MM.1S (cell line): ENCODE results near the gene COL28A1.

Experiments used
- DNase-seq: peaks from one replicate; pipeline ENCODE4 v3.0.0-alpha.2; 2015
- H2AFZ ChIP-seq: fragments of 300-600 bp; sonication (generic); 2 replicates; pipeline ENCODE4 v1.6.0; 2016; ENCODE audit warnings: antibody characterized with exemption, low read length
- H3F3A ChIP-seq: fragments of 300-600 bp; sonication (generic); 2 replicates; pipeline ENCODE4 v1.6.1; 2016; ENCODE audit warnings: mild to moderate bottlenecking, antibody characterized with exemption, low read length, moderate library complexity, mixed read lengths; ENCODE audit not compliant: insufficient read depth
- H3K27ac ChIP-seq: fragments of 300-600 bp; sonication (generic); 2 replicates; pipeline ENCODE4 v1.5.1; 2016; ENCODE audit warnings: mild to moderate bottlenecking, low read length
- H3K27me3 ChIP-seq: fragments of 300-600 bp; sonication (generic); replicated peaks from 2 replicates; pipeline ENCODE4 v1.6.0; 2016; ENCODE audit warnings: low read length; ENCODE audit not compliant: insufficient read depth
- H3K36me3 ChIP-seq: fragments of 300-600 bp; sonication (generic); replicated peaks from 2 replicates; pipeline ENCODE4 v1.6.1; 2016; ENCODE audit warnings: mild to moderate bottlenecking, low read length, mixed read lengths; ENCODE audit not compliant: insufficient read depth
- H3K4me1 ChIP-seq: fragments of 300-600 bp; sonication (generic); 2 replicates; pipeline ENCODE4 v1.6.1; 2016; ENCODE audit warnings: low read length, mixed read lengths
- H3K4me2 ChIP-seq: fragments of 300-600 bp; sonication (generic); 2 replicates; pipeline ENCODE4 v1.6.0; 2016; ENCODE audit warnings: low read depth, low read length
- H3K4me3 ChIP-seq: fragments of 300-600 bp; sonication (generic); 2 replicates; pipeline ENCODE4 v1.5.1; 2016; ENCODE audit warnings: low read length, mixed read lengths
- H3K79me2 ChIP-seq: fragments of 300-600 bp; sonication (generic); 2 replicates; pipeline ENCODE4 v1.6.1; 2016; ENCODE audit warnings: mixed run types, low read length, mixed read lengths
- H3K9ac ChIP-seq: fragments of 300-600 bp; sonication (generic); 2 replicates; pipeline ENCODE4 v1.6.1; 2016; ENCODE audit warnings: low read length, mixed read lengths
- H3K9me2 ChIP-seq: fragments of 300-600 bp; sonication (generic); replicated peaks from 2 replicates; pipeline ENCODE4 v1.6.1; 2016; ENCODE audit warnings: mild to moderate bottlenecking, low read length, mixed read lengths; ENCODE audit not compliant: insufficient read depth
- H3K9me3 ChIP-seq: fragments of 300-600 bp; sonication (generic); replicated peaks from 2 replicates; pipeline ENCODE4 v1.6.1; 2016; ENCODE audit warnings: mild to moderate bottlenecking, low read length, mixed read lengths; ENCODE audit not compliant: insufficient read depth
- H4K20me1 ChIP-seq: fragments of 300-600 bp; sonication (generic); 2 replicates; pipeline ENCODE4 v1.6.1; 2016; ENCODE audit warnings: mild to moderate bottlenecking, low read length, moderate library complexity, mixed read lengths; ENCODE audit not compliant: insufficient read depth
- EZH2 ChIP-seq: fragments of 300-600 bp; sonication (generic); optimal IDR thresholded peaks from 2 replicates; pipeline ENCODE3; 2017; ENCODE audit warnings: low read depth, mild to moderate bottlenecking, antibody characterized with exemption, low read length, mixed read lengths
- EZH2phosphoT487 ChIP-seq: fragments of 300-600 bp; sonication (generic); IDR thresholded peaks from 2 replicates; pipeline ENCODE4 v1.6.1; 2018; ENCODE audit warnings: antibody characterized with exemption, low read length
- TF ChIP-seq, protein P1 (sequence below): fragments of 300-600 bp; sonication (generic); IDR thresholded peaks from 2 replicates; pipeline ENCODE4 v1.5.1; 2016; ENCODE audit warnings: antibody characterized with exemption, low read length, mixed read lengths

COL28A1 gene

GRCh38 chr7:7565746-7566650 is 30.3 kb upstream of the COL28A1 start:
- H3K4me3 ChIP-seq = peak overlapping the region; percentile 86
- no peak for DNase-seq

DNA sequence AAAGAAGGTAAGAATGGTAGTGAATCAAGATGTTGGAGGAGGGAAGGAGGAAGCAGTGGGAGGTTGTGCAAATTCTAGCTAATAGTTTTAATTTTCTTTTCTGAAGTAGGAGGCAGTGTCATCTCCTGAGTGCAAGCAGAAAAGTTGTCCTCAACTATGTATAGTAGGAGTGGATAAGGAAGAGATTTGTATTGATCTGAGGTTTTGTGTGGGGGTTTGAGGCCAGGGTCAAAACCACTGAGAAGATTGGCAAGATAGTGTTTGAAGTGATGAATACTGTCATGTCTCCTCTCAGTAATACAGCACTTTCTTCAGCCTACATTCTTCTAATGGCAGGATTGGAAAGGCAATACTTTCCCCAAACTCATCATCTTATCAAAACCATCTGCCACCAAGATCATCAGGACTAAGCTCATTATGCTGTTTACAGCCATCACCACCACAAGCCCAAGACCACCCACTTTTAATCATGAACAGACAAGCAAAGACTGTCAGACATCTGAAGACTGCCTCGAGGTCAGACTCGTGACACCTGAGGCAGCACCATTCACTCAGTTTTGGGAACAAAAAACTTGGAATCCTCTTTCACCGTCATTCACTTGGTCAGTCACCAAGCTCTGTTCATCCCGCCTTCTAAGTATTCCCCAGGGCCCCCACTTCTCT is 29.5 kb upstream of the COL28A1 start:
- no peak for DNase-seq
- Histone ChIP-seq H3K9me3 (no peaks in the 10 kb centered on the region), H3F3A (peaks cover 15% of the 10 kb centered on the region), H3K4me3 (no peak overlapping the region), H2AFZ (no peak overlapping the region), H3K9me2 (no peaks in the 10 kb centered on the region), H3K4me1 (peaks cover 12% of the 10 kb centered on the region; the same call in 1 of the 2 replicates), H3K36me3 (no peaks in the 10 kb centered on the region), H3K27ac (no peak overlapping the region), H3K9ac (no peak overlapping the region), H3K4me2 (no peak overlapping the region), H4K20me1 (no peaks in the 10 kb centered on the region), H3K79me2 (peaks cover 31% of the 10 kb centered on the region), H3K27me3 (no peaks in the 10 kb centered on the region)
- TF ChIP-seq, protein P1, sequence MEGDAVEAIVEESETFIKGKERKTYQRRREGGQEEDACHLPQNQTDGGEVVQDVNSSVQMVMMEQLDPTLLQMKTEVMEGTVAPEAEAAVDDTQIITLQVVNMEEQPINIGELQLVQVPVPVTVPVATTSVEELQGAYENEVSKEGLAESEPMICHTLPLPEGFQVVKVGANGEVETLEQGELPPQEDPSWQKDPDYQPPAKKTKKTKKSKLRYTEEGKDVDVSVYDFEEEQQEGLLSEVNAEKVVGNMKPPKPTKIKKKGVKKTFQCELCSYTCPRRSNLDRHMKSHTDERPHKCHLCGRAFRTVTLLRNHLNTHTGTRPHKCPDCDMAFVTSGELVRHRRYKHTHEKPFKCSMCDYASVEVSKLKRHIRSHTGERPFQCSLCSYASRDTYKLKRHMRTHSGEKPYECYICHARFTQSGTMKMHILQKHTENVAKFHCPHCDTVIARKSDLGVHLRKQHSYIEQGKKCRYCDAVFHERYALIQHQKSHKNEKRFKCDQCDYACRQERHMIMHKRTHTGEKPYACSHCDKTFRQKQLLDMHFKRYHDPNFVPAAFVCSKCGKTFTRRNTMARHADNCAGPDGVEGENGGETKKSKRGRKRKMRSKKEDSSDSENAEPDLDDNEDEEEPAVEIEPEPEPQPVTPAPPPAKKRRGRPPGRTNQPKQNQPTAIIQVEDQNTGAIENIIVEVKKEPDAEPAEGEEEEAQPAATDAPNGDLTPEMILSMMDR = no peak
- TF ChIP-seq EZH2phosphoT487 = no peak
- no peak for TF ChIP-seq EZH2

More at GRCh38 chr7:7565746-7566650, 30.3 kb upstream of the COL28A1 start:
- Histone ChIP-seq H3K9me2 (no peaks in the 10 kb centered on the region), H3K4me2 (peak overlapping the region; percentile 49), H4K20me1 (no peaks in the 10 kb centered on the region), H3K4me1 (peaks cover 12% of the 10 kb centered on the region; the same call in 1 of the 2 replicates), H3K27me3 (no peaks in the 10 kb centered on the region), H3K9ac (peak overlapping the region; percentile 91; the same call in 1 of the 2 replicates), H3K79me2 (peaks cover 40% of the 10 kb centered on the region), H3K36me3 (no peaks in the 10 kb centered on the region), H2AFZ (peak overlapping the region; percentile 92), H3K9me3 (no peaks in the 10 kb centered on the region), H3F3A (peaks cover 15% of the 10 kb centered on the region), H3K27ac (peak overlapping the region; percentile 73; the same call in 1 of the 2 replicates)
- TF ChIP-seq, protein P1 = no peak
- no peak for TF ChIP-seq EZH2phosphoT487
- TF ChIP-seq EZH2 = no peak

GRCh38 chr7:7564323-7564780 is 28.7 kb upstream of the COL28A1 start:
- peaks cover 23% of the 10 kb centered on the region for H3K79me2 ChIP-seq
- no peak overlapping the region for H3K27ac ChIP-seq

More at GRCh38 chr7:7564323-7564780, 28.7 kb upstream of the COL28A1 start:
- TF ChIP-seq, protein P1 = no peak
- TF ChIP-seq EZH2 = no peak
- TF ChIP-seq EZH2phosphoT487 = no peak
- no peak overlapping the region for H2AFZ ChIP-seq
- no peaks in the 10 kb centered on the region for H3K9me3 ChIP-seq
- no peak for DNase-seq
- H3K9ac ChIP-seq = no peak overlapping the region
- H4K20me1 ChIP-seq = no peaks in the 10 kb centered on the region
- H3K4me2 ChIP-seq = no peak overlapping the region
- H3F3A ChIP-seq = peaks cover 14% of the 10 kb centered on the region
- no peaks in the 10 kb centered on the region for H3K9me2 ChIP-seq
- 0 out of 2 replicates have a peak, but pooled peaks cover 4% of the 10 kb centered on the region for H3K4me1 ChIP-seq
- H3K36me3 ChIP-seq = no peaks in the 10 kb centered on the region
- H3K27me3 ChIP-seq = no peaks in the 10 kb centered on the region
- H3K4me3 ChIP-seq = no peak overlapping the region
